ENCODE data around the gene SLC5A2.

DNA sequence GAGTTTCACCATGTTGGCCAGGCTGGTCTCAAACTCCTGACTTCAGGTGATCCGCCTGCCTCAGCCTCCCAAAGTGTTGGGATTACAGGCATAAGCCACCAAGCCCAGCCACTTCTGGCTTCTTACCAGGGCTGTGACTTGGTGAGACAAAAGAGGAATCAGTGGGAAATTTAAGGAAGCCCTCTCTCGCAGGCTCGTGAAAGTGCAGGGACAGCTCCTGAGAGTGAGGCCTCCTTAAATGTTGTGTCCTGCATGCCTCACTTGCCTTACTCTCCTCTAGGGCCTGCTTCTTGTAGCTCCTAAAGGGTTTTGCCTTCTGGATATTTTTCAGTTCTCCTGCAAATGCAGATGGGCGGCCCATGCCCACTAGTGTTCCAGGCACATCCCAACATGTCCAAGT is 50.0 kb downstream of the SLC5A2 start:
- no peak for TF ChIP-seq CBX8 (IDR thresholded peaks at IDR 0.05)
- TF ChIP-seq, protein P1, sequence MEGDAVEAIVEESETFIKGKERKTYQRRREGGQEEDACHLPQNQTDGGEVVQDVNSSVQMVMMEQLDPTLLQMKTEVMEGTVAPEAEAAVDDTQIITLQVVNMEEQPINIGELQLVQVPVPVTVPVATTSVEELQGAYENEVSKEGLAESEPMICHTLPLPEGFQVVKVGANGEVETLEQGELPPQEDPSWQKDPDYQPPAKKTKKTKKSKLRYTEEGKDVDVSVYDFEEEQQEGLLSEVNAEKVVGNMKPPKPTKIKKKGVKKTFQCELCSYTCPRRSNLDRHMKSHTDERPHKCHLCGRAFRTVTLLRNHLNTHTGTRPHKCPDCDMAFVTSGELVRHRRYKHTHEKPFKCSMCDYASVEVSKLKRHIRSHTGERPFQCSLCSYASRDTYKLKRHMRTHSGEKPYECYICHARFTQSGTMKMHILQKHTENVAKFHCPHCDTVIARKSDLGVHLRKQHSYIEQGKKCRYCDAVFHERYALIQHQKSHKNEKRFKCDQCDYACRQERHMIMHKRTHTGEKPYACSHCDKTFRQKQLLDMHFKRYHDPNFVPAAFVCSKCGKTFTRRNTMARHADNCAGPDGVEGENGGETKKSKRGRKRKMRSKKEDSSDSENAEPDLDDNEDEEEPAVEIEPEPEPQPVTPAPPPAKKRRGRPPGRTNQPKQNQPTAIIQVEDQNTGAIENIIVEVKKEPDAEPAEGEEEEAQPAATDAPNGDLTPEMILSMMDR (IDR thresholded peaks at IDR 0.05): no peak
- TF ChIP-seq, protein P2, sequence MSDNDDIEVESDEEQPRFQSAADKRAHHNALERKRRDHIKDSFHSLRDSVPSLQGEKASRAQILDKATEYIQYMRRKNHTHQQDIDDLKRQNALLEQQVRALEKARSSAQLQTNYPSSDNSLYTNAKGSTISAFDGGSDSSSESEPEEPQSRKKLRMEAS (IDR thresholded peaks at IDR 0.05): no peak
- no peak for TF ChIP-seq EP300 (IDR thresholded peaks at IDR 0.05)
- TF ChIP-seq, protein P3, sequence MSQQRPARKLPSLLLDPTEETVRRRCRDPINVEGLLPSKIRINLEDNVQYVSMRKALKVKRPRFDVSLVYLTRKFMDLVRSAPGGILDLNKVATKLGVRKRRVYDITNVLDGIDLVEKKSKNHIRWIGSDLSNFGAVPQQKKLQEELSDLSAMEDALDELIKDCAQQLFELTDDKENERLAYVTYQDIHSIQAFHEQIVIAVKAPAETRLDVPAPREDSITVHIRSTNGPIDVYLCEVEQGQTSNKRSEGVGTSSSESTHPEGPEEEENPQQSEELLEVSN (IDR thresholded peaks at IDR 0.05; ENCODE audit: borderline replicate concordance, low read depth): no peak
- no peak for TF ChIP-seq ESRRA (IDR thresholded peaks at IDR 0.05; ENCODE audit: borderline replicate concordance, low read length)
- TF ChIP-seq, protein P4, sequence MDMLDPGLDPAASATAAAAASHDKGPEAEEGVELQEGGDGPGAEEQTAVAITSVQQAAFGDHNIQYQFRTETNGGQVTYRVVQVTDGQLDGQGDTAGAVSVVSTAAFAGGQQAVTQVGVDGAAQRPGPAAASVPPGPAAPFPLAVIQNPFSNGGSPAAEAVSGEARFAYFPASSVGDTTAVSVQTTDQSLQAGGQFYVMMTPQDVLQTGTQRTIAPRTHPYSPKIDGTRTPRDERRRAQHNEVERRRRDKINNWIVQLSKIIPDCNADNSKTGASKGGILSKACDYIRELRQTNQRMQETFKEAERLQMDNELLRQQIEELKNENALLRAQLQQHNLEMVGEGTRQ (IDR thresholded peaks at IDR 0.05): no peak
- TF ChIP-seq ZSCAN20 (CRISPR knock-in tag; IDR thresholded peaks at IDR 0.05): no peak
- no peak for TF ChIP-seq POLR2A (IDR thresholded peaks at IDR 0.05; ENCODE audit: low read length)
- no peak for TF ChIP-seq HDAC2 (IDR thresholded peaks at IDR 0.05)
- TF ChIP-seq RFX5 (IDR thresholded peaks at IDR 0.05): no peak
